IMR-90 (cell line): ENCODE results near the gene APOB. TPM values are rescaled to one million over a fixed set of nuclear protein-coding genes. Genes with fewer than 3 reads are reported as not detected.
"Not testable (repeated sequence)": the region's sequence is repeated elsewhere in the genome, so short reads cannot be mapped to it uniquely, and the experiment has no call there.

ENCODE experiments used
- ATAC-seq: fragments of 200-7000 bp; cut with Tn5 transposase; 2 replicates; pipeline ENCODE4 v1.9.1; 2020; ENCODE audit warnings: low read depth, mild to moderate bottlenecking, moderate library complexity
- BruUV-seq: library from RNA; stranded (reverse); fragments of 400-500 nt; replicated peaks from 2 replicates; lab custom pipeline; 2021; lab: Mats Ljungman, UMichigan
- CTCF ChIA-PET: fragments of 300-600 bp; formaldehyde crosslinking; extraction: SDS; loops from one replicate; lab custom pipeline; 2021; ENCODE audit warnings: antibody characterized with exemption; lab: Yijun Ruan, JAX
- POLR2A ChIA-PET: fragments of 300-600 bp; sonication (Branson Sonifier 250); formaldehyde crosslinking; loops from one replicate; lab custom pipeline; 2022; ENCODE audit warnings: antibody characterized with exemption; ENCODE audit not compliant: unreplicated experiment; lab: Charles Lee
- DNase-seq: peaks from one replicate; pipeline ENCODE4 v3.0.0; 2013
- H2AFZ ChIP-seq: replicated peaks from 2 replicates; pipeline ENCODE3; 2013; ENCODE audit warnings: low read length, mild to moderate bottlenecking; ENCODE audit not compliant: poor library complexity
- H2AK5ac ChIP-seq: 2 replicates; pipeline ENCODE4 v1.6.1; 2013; ENCODE audit warnings: low read depth, low read length, inconsistent platforms
- H2AK9ac ChIP-seq: replicated peaks from 2 replicates; pipeline ENCODE3; 2013; ENCODE audit warnings: mild to moderate bottlenecking, low read depth, low read length, moderate library complexity; ENCODE audit not compliant: poor library complexity
- H2BK120ac ChIP-seq: 2 replicates; pipeline ENCODE4 v1.6.1; 2013; ENCODE audit warnings: low read depth, low read length, inconsistent platforms
- H2BK15ac ChIP-seq: 3 replicates; pipeline ENCODE4 v1.6.1; 2013; ENCODE audit warnings: low read depth, low read length, inconsistent platforms
- H2BK20ac ChIP-seq: 2 replicates; pipeline ENCODE4 v1.6.1; 2013; ENCODE audit warnings: low read depth, mild to moderate bottlenecking, inconsistent platforms, low read length, moderate library complexity
- H2BK5ac ChIP-seq: 2 replicates; pipeline ENCODE4 v1.6.1; 2013; ENCODE audit warnings: mild to moderate bottlenecking, low read depth, low read length, inconsistent platforms; ENCODE audit not compliant: poor library complexity, severe bottlenecking
- H3K14ac ChIP-seq: replicated peaks from 2 replicates; pipeline ENCODE4 v1.6.1; 2013; ENCODE audit warnings: low read depth, low read length, inconsistent platforms
- H3K18ac ChIP-seq: 2 replicates; pipeline ENCODE4 v1.6.1; 2013; ENCODE audit warnings: low read depth, low read length, control low read depth
- H3K23ac ChIP-seq: 2 replicates; pipeline ENCODE4 v1.6.1; 2013; ENCODE audit warnings: low read depth, low read length, inconsistent platforms
- H3K27ac ChIP-seq: 2 replicates; pipeline ENCODE4 v1.5.1; 2013; ENCODE audit warnings: mild to moderate bottlenecking, control low read depth, low read length; ENCODE audit not compliant: insufficient read depth
- H3K27me3 ChIP-seq: 2 replicates; pipeline ENCODE4 v1.6.1; 2013; ENCODE audit warnings: low read length; ENCODE audit not compliant: control insufficient read depth, insufficient read depth
- H3K36me3 ChIP-seq: 2 replicates; pipeline ENCODE4 v1.6.1; 2013; ENCODE audit warnings: low read length, mixed read lengths; ENCODE audit not compliant: control insufficient read depth, insufficient read depth
- H3K4ac ChIP-seq: 2 replicates; pipeline ENCODE4 v1.6.1; 2013; ENCODE audit warnings: low read depth, low read length, inconsistent platforms
- H3K4me1 ChIP-seq: 2 replicates; pipeline ENCODE4 v1.6.1; 2013; ENCODE audit warnings: low read length, mixed read lengths; ENCODE audit not compliant: control insufficient read depth, insufficient read depth
- H3K4me2 ChIP-seq: 2 replicates; pipeline ENCODE4 v1.6.1; 2013; ENCODE audit warnings: low read depth, mild to moderate bottlenecking, control low read depth, low read length, moderate library complexity
- H3K4me3 ChIP-seq: 2 replicates; pipeline ENCODE4 v1.5.1; 2013; ENCODE audit warnings: low read depth, mild to moderate bottlenecking, control low read depth, low read length, moderate library complexity; ENCODE audit not compliant: insufficient read depth
- H3K56ac ChIP-seq: 2 replicates; pipeline ENCODE4 v1.6.1; 2013; ENCODE audit warnings: low read length, inconsistent platforms; ENCODE audit not compliant: insufficient read depth; ENCODE audit errors: extremely low read depth
- H3K79me1 ChIP-seq, 2 experiments: 2 replicates each; pipeline ENCODE4 v1.6.1; 2013; ENCODE audit warnings: low read length in 2 of 2, inconsistent platforms in 1 of 2, low read depth in 1 of 2
- H3K9ac ChIP-seq: 2 replicates; pipeline ENCODE4 v1.6.1; 2013; ENCODE audit warnings: low read depth, low read length, control low read depth
- H3K9me1 ChIP-seq: 2 replicates; pipeline ENCODE4 v1.6.1; 2013; ENCODE audit warnings: low read length, inconsistent platforms; ENCODE audit not compliant: insufficient read depth
- H3K9me3 ChIP-seq: 2 replicates; pipeline ENCODE4 v1.6.1; 2013; ENCODE audit warnings: low read length; ENCODE audit not compliant: control insufficient read depth, insufficient read depth
- H4K20me1 ChIP-seq: 2 replicates; pipeline ENCODE4 v1.6.1; 2013; ENCODE audit warnings: low read length, inconsistent platforms; ENCODE audit not compliant: insufficient read depth
- H4K5ac ChIP-seq: 2 replicates; pipeline ENCODE4 v1.6.1; 2013; ENCODE audit warnings: mild to moderate bottlenecking, low read depth, low read length, control low read depth
- H4K8ac ChIP-seq, 2 experiments: 2 replicates each; pipeline ENCODE4 v1.6.1; 2013; ENCODE audit warnings: low read depth in 2 of 2, low read length in 2 of 2, control low read depth in 1 of 2, inconsistent platforms in 1 of 2
- H4K91ac ChIP-seq: 2 replicates; pipeline ENCODE4 v1.6.1; 2013; ENCODE audit warnings: low read depth, low read length, inconsistent platforms; ENCODE audit not compliant: insufficient read depth
- CTCF ChIP-seq: conservative IDR thresholded peaks from 2 replicates; pipeline ENCODE4 v1.5.1; 2012; ENCODE audit warnings: mild to moderate bottlenecking, low read depth, low read length, improper control_type of control experiment
- ELK1 ChIP-seq: fragments of 150-350 bp; IDR thresholded peaks from 2 replicates; pipeline ENCODE4 v1.6.1; 2016; ENCODE audit warnings: low read depth, mild to moderate bottlenecking, low read length, moderate library complexity, borderline replicate concordance
- FOS ChIP-seq: fragments of 150-350 bp; IDR thresholded peaks from 2 replicates; pipeline ENCODE4 v1.6.1; 2016; ENCODE audit warnings: low read depth, low read length
- WGBS, 2 experiments: methylation state at CpG; one replicate each; pipeline versions ENCODE4 v1.1.5 to v1.1.7; 2013; ENCODE audit warnings: missing lambda C conversion rate in 2 of 2; ENCODE audit not compliant: insufficient read length in 1 of 2; ENCODE audit errors: extremely low coverage in 2 of 2; 5-methylcytosine and 5-hydroxymethylcytosine counted together
- dilution Hi-C: fragments of 300-500 bp; cut with HindIII; formaldehyde crosslinking; loops from one replicate; pipeline ENCODE4 v1.14.3; 2018; ENCODE audit warnings: low sequenced_read_pairs; ENCODE audit not compliant: unreplicated experiment
- in situ Hi-C: fragments of 300-500 bp; cut with MboI; formaldehyde crosslinking; loops from 3 replicates; pipeline ENCODE4 v1.14.3; 2019; ENCODE audit warnings: low sequenced_read_pairs, inconsistent platforms, mixed read lengths
- intact Hi-C: fragments of 100-400 bp; cut with micrococcal nuclease; formaldehyde crosslinking; loops from 2 replicates; pipeline ENCODE4 v1.10.0; 2022
- polyA plus RNA-seq, 3 experiments: library from polyadenylated mRNA; depleted of rRNA; stranded (reverse); fragments of >200 nt; gene quantifications; 2 replicates each; pipeline ENCODE4 v1.2.3, GENCODE V29; 2012; ENCODE audit warnings: low replicate concordance in 1 of 3
- total RNA-seq: library from RNA; depleted of rRNA; stranded (reverse); fragments of >200 nt; gene quantifications from 2 replicates; pipeline ENCODE4 v1.2.3, GENCODE V29; 2012

Gene APOB
- total and polyA plus RNA-seq, 2 of the 4 experiments (the other 2 are of a cell fraction), result under 0.01 TPM; not detected in 1

- ChIA-PET POLR2A (no interaction called here), CTCF (no interaction called here)
- in situ Hi-C loops (no loop called here), intact Hi-C loops (no loop called here), dilution Hi-C loops (no loop called here)
- Histone ChIP-seq H3K9ac (no peak overlapping the region), H2BK5ac (no peak overlapping the region), H3K27ac (no peak overlapping the region), H2AK9ac (no peak overlapping the region), H2BK120ac (no peak overlapping the region), H3K14ac (no peak overlapping the region), H3K18ac (no peak overlapping the region), H4K8ac (no peak overlapping the region), H2BK20ac (no peak overlapping the region), H3K9me1 (no peaks in the 10 kb centered on the region), H3K4me1 (no peaks in the 10 kb centered on the region), H3K4me3 (no peak overlapping the region), H3K79me1 (no peaks in the 10 kb centered on the region), H4K5ac (no peak overlapping the region), H4K91ac (no peak overlapping the region), H4K20me1 (no peaks in the 10 kb centered on the region), H3K9me3 (no peaks in the 10 kb centered on the region), H2AFZ (no peak overlapping the region), H3K36me3 (no peaks in the 10 kb centered on the region), H3K4me2 (no peak overlapping the region), H3K4ac (no peak overlapping the region), H3K27me3 (no peaks in the 10 kb centered on the region), H3K23ac (no peak overlapping the region), H2AK5ac (no peak overlapping the region), H2BK15ac (no peak overlapping the region), H3K56ac (no peak overlapping the region)
- TF ChIP-seq CTCF, result no peak
- no peak for TF ChIP-seq FOS
- no peak for TF ChIP-seq ELK1
- no TSS peak for BruUV-seq
- no peak for ATAC-seq
- WGBS, 2 experiments, result no CpG with 5 or more reads among the region's 2 CpGs
- DNase-seq, result no peak
Observed at GRCh38 chr2:21029519-21029918, 14.4 kb downstream of the APOB start.

- H4K8ac ChIP-seq, H3K56ac ChIP-seq, POLR2A ChIA-PET, H3K4me1 ChIP-seq, H3K23ac ChIP-seq, H3K4me3 ChIP-seq, H3K79me1 ChIP-seq, H3K27ac ChIP-seq, H4K91ac ChIP-seq, CTCF ChIA-PET, H3K9me3 ChIP-seq, BruUV-seq, H2BK20ac ChIP-seq, ATAC-seq, DNase-seq, H4K5ac ChIP-seq, H3K9ac ChIP-seq, H2AFZ ChIP-seq, in situ Hi-C loops, H2BK15ac ChIP-seq, H3K14ac ChIP-seq, intact Hi-C loops, H3K36me3 ChIP-seq, H3K4ac ChIP-seq, H2AK5ac ChIP-seq, H3K18ac ChIP-seq, H2BK5ac ChIP-seq, H3K4me2 ChIP-seq, H3K9me1 ChIP-seq, H4K20me1 ChIP-seq, H2BK120ac ChIP-seq, H2AK9ac ChIP-seq, dilution Hi-C loops, H3K27me3 ChIP-seq: not testable (repeated sequence)
- 46% methylated on average over 2 of the region's 5 CpGs; no CpG with 5 or more reads in 1 of the 2 experiments for WGBS, 2 experiments
Observed at GRCh38 chr2:21028951-21029350, 14.9 kb downstream of the APOB start.
